HepG2 (cell line): ENCODE measurements around the gene ABCB6. TPM values are rescaled to one million over a fixed set of nuclear protein-coding genes. Genes with fewer than 3 reads are reported as not detected.

Experiments used
- HDAC1 ChIP-seq: sonication (generic); formaldehyde crosslinking; IDR thresholded peaks from 2 replicates; pipeline ENCODE4 v1.5.1; 2020; ENCODE audit warnings: mild to moderate bottlenecking, missing genetic modification reagents
- HNRNPK ChIP-seq: fragments of 200-400 bp; formaldehyde crosslinking; IDR thresholded peaks from 2 replicates; pipeline ENCODE4 v1.6.1; 2018; ENCODE audit warnings: low read length, low read depth, moderate library complexity, mild to moderate bottlenecking; ENCODE audit not compliant: poor library complexity, severe bottlenecking
- KLF11 ChIP-seq: IDR thresholded peaks from 2 replicates; pipeline ENCODE4 v1.6.1; 2016; ENCODE audit warnings: missing compliant biosample characterization
- KLF15 ChIP-seq: sonication (generic); formaldehyde crosslinking; IDR thresholded peaks from 2 replicates; pipeline ENCODE4 v1.8.1; 2023; ENCODE audit warnings: borderline replicate concordance, mild to moderate bottlenecking, inconsistent platforms, missing genetic modification reagents, mixed read lengths
- MLLT10 ChIP-seq: sonication (generic); formaldehyde crosslinking; IDR thresholded peaks from 2 replicates; pipeline ENCODE4 v1.4.0; 2020; ENCODE audit warnings: missing genetic modification reagents
- POLR2AphosphoS5 ChIP-seq: IDR thresholded peaks from 2 replicates; pipeline ENCODE4 v1.6.1; 2012; ENCODE audit warnings: low read depth, low read length
- SAP130 ChIP-seq: IDR thresholded peaks from 2 replicates; pipeline ENCODE4 v1.6.1; 2016; ENCODE audit warnings: low read depth
- SIN3A ChIP-seq: IDR thresholded peaks from 2 replicates; pipeline ENCODE4 v1.6.1; 2011; ENCODE audit warnings: low read depth, mild to moderate bottlenecking, control low read depth, low read length, borderline replicate concordance
- ZBTB38 ChIP-seq: sonication (generic); formaldehyde crosslinking; IDR thresholded peaks from 2 replicates; pipeline ENCODE4 v1.5.1; 2020; ENCODE audit warnings: mild to moderate bottlenecking, missing genetic modification reagents
- ZNF317 ChIP-seq: sonication (generic); formaldehyde crosslinking; IDR thresholded peaks from 2 replicates; pipeline ENCODE4 v1.5.0; 2020; ENCODE audit warnings: mild to moderate bottlenecking, missing genetic modification reagents
- ZNF350 ChIP-seq: sonication (generic); formaldehyde crosslinking; IDR thresholded peaks from 2 replicates; pipeline ENCODE4 v1.4.0; 2020; ENCODE audit warnings: mild to moderate bottlenecking, low read depth, missing genetic modification reagents, borderline replicate concordance
- ZNF530 ChIP-seq: sonication (generic); formaldehyde crosslinking; IDR thresholded peaks from 2 replicates; pipeline ENCODE4 v1.5.0; 2020; ENCODE audit warnings: low read depth, mild to moderate bottlenecking, missing genetic modification reagents
- ZNF558 ChIP-seq: sonication (generic); formaldehyde crosslinking; IDR thresholded peaks from 2 replicates; pipeline ENCODE4 v1.9.0; 2022; ENCODE audit warnings: mild to moderate bottlenecking, missing genetic modification reagents, borderline replicate concordance
- ZNF746 ChIP-seq: sonication (generic); formaldehyde crosslinking; IDR thresholded peaks from 2 replicates; pipeline ENCODE4 v1.8.0; 2022; ENCODE audit warnings: mild to moderate bottlenecking, missing genetic modification reagents
- polyA plus RNA-seq, 8 experiments: library from polyadenylated mRNA; depleted of rRNA in 3 of 8; stranded (reverse) in 7 of 8; unstranded in 1 of 8; fragments of >200 nt; fragmentation: Illumina TruSeq in 4 of 8; extraction: Trizol in 4 of 8; gene quantifications; 2 replicates each; pipeline versions ENCODE4 v1.2.1 to v1.2.3, GENCODE V29; 2011 to 2016; ENCODE audit warnings: low read depth in 4 of 8, missing spikeins in 1 of 8, mixed read lengths in 1 of 8; ENCODE audit not compliant: insufficient read depth in 1 of 8
- total RNA-seq, 5 experiments: library from RNA; depleted of rRNA; stranded (reverse); fragments of >200 nt; fragmentation: Illumina TruSeq; extraction: Trizol; gene quantifications; 2 replicates each; pipeline ENCODE4 v1.2.3, GENCODE V29; 2016; ENCODE audit warnings: low read depth in 1 of 5
- TF ChIP-seq, protein P1 (sequence below): sonication (generic); formaldehyde crosslinking; IDR thresholded peaks from 2 replicates; pipeline ENCODE4 v1.4.0; 2020; ENCODE audit warnings: mild to moderate bottlenecking, missing genetic modification reagents
- TF ChIP-seq, protein P2 (sequence below): sonication (generic); formaldehyde crosslinking; IDR thresholded peaks from 2 replicates; pipeline ENCODE4 v1.8.0; 2022; ENCODE audit warnings: missing genetic modification reagents, mild to moderate bottlenecking, borderline replicate concordance
- TF ChIP-seq, protein P3 (sequence below): sonication (generic); formaldehyde crosslinking; IDR thresholded peaks from 2 replicates; pipeline ENCODE4 v1.4.0; 2020; ENCODE audit warnings: mild to moderate bottlenecking, missing genetic modification reagents
- TF ChIP-seq, protein P4 (sequence below): sonication (generic); formaldehyde crosslinking; IDR thresholded peaks from 2 replicates; pipeline ENCODE4 v1.5.0; 2020; ENCODE audit warnings: missing genetic modification reagents
- TF ChIP-seq, protein P5 (sequence below): sonication (generic); formaldehyde crosslinking; IDR thresholded peaks from 2 replicates; pipeline ENCODE4 v1.8.1; 2022; ENCODE audit warnings: mild to moderate bottlenecking, missing genetic modification reagents
- TF ChIP-seq, protein P6 (sequence below): IDR thresholded peaks from 2 replicates; pipeline ENCODE4 v1.6.1; 2016; ENCODE audit warnings: low read depth

Gene ABCB6
- total and polyA plus RNA-seq, 2 of the 13 experiments (the other 11 are each of a cell fraction or from before 2014, with no cell fraction given) = 91.1 to 137 TPM

DNA sequence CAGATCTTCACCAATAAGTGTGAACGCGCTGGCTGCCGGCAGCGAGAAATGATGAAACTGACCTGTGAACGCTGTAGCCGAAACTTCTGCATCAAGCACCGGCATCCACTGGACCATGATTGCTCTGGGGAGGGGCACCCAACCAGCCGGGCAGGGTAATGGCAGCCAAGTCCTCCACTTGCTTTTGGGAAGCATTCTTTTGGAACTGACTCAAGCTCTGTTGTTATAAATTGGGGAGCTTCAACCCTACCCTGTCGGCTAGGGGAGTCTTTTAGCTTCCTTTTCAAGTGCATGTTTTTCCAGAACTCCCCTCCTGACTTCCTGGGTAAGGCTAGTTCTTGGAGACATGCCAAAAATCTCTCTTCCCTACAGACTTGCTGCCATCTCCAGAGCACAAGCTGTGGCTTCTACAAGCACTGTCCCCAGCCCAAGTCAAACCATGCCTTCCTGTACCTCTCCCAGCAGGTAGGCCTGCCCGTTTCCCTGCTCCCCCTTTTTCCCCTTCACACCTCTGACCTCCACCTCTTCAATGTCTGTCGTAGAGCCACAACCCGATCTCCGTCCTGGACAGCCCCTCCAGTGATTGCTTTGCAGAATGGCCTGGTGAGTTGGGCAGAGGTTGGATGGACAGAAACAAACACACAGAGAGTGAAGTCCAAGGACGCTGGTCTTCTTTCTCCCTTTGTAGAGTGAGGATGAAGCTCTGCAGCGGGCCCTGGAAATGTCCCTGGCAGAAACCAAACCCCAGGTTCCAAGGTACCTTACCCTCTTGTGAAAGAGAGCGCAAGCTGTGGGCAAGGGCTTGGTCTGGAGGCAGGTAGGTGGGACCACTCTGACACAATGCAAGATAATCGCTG lies 10.6 kb downstream of the ABCB6 start (continued):
- no peak for TF ChIP-seq ZNF317
- TF ChIP-seq, protein P1, sequence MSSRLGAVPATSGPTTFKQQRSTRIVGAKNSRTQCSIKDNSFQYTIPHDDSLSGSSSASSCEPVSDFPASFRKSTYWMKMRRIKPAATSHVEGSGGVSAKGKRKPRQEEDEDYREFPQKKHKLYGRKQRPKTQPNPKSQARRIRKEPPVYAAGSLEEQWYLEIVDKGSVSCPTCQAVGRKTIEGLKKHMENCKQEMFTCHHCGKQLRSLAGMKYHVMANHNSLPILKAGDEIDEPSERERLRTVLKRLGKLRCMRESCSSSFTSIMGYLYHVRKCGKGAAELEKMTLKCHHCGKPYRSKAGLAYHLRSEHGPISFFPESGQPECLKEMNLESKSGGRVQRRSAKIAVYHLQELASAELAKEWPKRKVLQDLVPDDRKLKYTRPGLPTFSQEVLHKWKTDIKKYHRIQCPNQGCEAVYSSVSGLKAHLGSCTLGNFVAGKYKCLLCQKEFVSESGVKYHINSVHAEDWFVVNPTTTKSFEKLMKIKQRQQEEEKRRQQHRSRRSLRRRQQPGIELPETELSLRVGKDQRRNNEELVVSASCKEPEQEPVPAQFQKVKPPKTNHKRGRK (CRISPR knock-in tag) = no peak
- TF ChIP-seq MLLT10 = no peak
- TF ChIP-seq, protein P2, sequence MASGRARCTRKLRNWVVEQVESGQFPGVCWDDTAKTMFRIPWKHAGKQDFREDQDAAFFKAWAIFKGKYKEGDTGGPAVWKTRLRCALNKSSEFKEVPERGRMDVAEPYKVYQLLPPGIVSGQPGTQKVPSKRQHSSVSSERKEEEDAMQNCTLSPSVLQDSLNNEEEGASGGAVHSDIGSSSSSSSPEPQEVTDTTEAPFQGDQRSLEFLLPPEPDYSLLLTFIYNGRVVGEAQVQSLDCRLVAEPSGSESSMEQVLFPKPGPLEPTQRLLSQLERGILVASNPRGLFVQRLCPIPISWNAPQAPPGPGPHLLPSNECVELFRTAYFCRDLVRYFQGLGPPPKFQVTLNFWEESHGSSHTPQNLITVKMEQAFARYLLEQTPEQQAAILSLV (CRISPR knock-in tag) = 0 out of 2 replicates have a peak, but pooled peaks have one; percentile 50
- no peak for TF ChIP-seq ZNF558
- TF ChIP-seq, protein P3, sequence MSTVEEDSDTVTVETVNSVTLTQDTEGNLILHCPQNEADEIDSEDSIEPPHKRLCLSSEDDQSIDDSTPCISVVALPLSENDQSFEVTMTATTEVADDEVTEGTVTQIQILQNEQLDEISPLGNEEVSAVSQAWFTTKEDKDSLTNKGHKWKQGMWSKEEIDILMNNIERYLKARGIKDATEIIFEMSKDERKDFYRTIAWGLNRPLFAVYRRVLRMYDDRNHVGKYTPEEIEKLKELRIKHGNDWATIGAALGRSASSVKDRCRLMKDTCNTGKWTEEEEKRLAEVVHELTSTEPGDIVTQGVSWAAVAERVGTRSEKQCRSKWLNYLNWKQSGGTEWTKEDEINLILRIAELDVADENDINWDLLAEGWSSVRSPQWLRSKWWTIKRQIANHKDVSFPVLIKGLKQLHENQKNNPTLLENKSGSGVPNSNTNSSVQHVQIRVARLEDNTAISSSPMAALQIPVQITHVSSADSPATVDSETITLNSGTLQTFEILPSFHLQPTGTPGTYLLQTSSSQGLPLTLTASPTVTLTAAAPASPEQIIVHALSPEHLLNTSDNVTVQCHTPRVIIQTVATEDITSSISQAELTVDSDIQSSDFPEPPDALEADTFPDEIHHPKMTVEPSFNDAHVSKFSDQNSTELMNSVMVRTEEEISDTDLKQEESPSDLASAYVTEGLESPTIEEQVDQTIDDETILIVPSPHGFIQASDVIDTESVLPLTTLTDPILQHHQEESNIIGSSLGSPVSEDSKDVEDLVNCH (CRISPR knock-in tag) = no peak
- peak; percentile 94 for TF ChIP-seq HDAC1 (CRISPR knock-in tag)
- no peak for TF ChIP-seq KLF15 (CRISPR knock-in tag)
- TF ChIP-seq ZNF530 = no peak
- TF ChIP-seq, protein P4, sequence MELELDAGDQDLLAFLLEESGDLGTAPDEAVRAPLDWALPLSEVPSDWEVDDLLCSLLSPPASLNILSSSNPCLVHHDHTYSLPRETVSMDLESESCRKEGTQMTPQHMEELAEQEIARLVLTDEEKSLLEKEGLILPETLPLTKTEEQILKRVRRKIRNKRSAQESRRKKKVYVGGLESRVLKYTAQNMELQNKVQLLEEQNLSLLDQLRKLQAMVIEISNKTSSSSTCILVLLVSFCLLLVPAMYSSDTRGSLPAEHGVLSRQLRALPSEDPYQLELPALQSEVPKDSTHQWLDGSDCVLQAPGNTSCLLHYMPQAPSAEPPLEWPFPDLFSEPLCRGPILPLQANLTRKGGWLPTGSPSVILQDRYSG = no peak
- peak; percentile 31; the same call in 1 of the 2 replicates for TF ChIP-seq KLF11 (CRISPR knock-in tag)
- TF ChIP-seq ZBTB38 (CRISPR knock-in tag) = peak; percentile 60
- no peak for TF ChIP-seq HNRNPK
- TF ChIP-seq, protein P5, sequence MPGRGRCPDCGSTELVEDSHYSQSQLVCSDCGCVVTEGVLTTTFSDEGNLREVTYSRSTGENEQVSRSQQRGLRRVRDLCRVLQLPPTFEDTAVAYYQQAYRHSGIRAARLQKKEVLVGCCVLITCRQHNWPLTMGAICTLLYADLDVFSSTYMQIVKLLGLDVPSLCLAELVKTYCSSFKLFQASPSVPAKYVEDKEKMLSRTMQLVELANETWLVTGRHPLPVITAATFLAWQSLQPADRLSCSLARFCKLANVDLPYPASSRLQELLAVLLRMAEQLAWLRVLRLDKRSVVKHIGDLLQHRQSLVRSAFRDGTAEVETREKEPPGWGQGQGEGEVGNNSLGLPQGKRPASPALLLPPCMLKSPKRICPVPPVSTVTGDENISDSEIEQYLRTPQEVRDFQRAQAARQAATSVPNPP (CRISPR knock-in tag) = 0 out of 2 replicates have a peak, but pooled peaks have one; percentile 22
- TF ChIP-seq ZNF350 (CRISPR knock-in tag) = peak; percentile 89
- peak; percentile 35; the same call in 1 of the 2 replicates for TF ChIP-seq ZNF746
- peak; percentile 82 for TF ChIP-seq POLR2AphosphoS5
- TF ChIP-seq, protein P6, sequence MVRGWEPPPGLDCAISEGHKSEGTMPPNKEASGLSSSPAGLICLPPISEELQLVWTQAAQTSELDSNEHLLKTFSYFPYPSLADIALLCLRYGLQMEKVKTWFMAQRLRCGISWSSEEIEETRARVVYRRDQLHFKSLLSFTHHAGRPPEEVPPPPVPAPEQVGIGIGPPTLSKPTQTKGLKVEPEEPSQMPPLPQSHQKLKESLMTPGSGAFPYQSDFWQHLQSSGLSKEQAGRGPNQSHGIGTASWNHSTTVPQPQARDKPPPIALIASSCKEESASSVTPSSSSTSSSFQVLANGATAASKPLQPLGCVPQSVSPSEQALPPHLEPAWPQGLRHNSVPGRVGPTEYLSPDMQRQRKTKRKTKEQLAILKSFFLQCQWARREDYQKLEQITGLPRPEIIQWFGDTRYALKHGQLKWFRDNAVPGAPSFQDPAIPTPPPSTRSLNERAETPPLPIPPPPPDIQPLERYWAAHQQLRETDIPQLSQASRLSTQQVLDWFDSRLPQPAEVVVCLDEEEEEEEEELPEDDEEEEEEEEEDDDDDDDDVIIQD (CRISPR knock-in tag) = peak; percentile 88; the same call in 1 of the 2 replicates
- TF ChIP-seq SIN3A = peak; percentile 44; the same call in 1 of the 2 replicates
- TF ChIP-seq SAP130 = peak; percentile 85
